ENCODE data around the gene JAK1.
"Not testable (repeated sequence)": the region's sequence is repeated elsewhere in the genome, so short reads cannot be mapped to it uniquely, and the experiment has no call there.

Gene JAK1

GRCh38 chr1:64935551-64936155 is 30.7 kb downstream of the JAK1 start:
- TF ChIP-seq, protein P1, sequence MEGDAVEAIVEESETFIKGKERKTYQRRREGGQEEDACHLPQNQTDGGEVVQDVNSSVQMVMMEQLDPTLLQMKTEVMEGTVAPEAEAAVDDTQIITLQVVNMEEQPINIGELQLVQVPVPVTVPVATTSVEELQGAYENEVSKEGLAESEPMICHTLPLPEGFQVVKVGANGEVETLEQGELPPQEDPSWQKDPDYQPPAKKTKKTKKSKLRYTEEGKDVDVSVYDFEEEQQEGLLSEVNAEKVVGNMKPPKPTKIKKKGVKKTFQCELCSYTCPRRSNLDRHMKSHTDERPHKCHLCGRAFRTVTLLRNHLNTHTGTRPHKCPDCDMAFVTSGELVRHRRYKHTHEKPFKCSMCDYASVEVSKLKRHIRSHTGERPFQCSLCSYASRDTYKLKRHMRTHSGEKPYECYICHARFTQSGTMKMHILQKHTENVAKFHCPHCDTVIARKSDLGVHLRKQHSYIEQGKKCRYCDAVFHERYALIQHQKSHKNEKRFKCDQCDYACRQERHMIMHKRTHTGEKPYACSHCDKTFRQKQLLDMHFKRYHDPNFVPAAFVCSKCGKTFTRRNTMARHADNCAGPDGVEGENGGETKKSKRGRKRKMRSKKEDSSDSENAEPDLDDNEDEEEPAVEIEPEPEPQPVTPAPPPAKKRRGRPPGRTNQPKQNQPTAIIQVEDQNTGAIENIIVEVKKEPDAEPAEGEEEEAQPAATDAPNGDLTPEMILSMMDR (IDR thresholded peaks at IDR 0.05; ENCODE audit: low read depth, low read length), result no peak
- Histone ChIP-seq H3K4me3 (ENCODE audit: low read depth, low read length) (no peak overlapping the region), H3K9me3 (ENCODE audit: severe bottlenecking) (no peaks in the 10 kb centered on the region), H3K36me3 (no peaks in the 10 kb centered on the region), H3K27me3 (ENCODE audit: insufficient read depth, low read depth, severe bottlenecking) (no peaks in the 10 kb centered on the region), H3K27ac (no peak overlapping the region)
- no peak for DNase-seq

GRCh38 chr1:64934878-64935275 is 31.5 kb downstream of the JAK1 start:
- TF ChIP-seq, protein P1 (IDR thresholded peaks at IDR 0.05; ENCODE audit: low read depth, low read length), result no peak
- no peaks in the 10 kb centered on the region for H3K27me3 ChIP-seq (ENCODE audit: insufficient read depth, low read depth, severe bottlenecking)
- no peaks in the 10 kb centered on the region for H3K36me3 ChIP-seq
- H3K27ac ChIP-seq, result no peak overlapping the region
- H3K4me3 ChIP-seq (ENCODE audit: low read depth, low read length), result no peak overlapping the region
- H3K9me3 ChIP-seq (ENCODE audit: severe bottlenecking), result no peaks in the 10 kb centered on the region
- DNase-seq, result no peak

DNA sequence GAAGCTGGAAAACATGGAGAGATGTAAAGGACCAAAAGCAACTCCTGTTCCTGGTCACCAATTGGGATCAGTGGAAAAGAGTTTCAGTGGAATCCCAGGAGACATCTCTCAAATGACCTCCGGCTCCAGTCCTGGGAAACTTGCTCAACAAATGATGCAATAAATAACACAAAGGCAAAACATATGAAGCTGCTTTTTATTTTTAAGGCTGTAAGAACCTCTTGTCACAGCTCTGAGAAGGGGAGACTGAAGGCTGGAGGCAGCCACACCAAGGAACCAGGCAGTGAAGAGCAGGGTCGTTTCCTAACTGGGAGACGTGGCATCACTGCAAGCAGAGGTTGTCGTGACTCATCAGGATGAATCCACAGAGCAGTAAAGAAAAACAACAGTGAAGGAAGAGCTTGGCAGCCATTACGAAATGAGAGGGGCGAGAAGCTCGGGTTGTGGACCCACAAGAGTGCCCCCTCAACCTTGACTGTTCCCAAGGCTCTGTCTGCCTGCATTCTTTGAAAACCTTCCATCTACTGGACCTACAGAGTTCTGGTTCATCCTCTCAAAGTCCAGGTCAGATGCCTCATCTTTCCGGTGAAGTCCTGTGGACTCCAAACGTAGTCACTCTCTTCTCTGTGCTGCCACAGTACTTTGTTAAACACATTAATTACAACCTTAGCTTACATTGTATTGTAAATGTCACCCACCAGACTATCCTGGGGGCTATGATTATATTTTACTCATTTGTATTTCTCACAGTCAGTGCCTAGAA is 32.1 kb downstream of the JAK1 start:
- no peak overlapping the region for H3K27ac ChIP-seq
- no peak for DNase-seq
- H3K36me3 ChIP-seq, result no peaks in the 10 kb centered on the region

GRCh38 chr1:64933296-64934070 is 32.9 kb downstream of the JAK1 start:
- H3K36me3 ChIP-seq, result no peaks in the 10 kb centered on the region
- H3K27me3 ChIP-seq (ENCODE audit: insufficient read depth, low read depth, severe bottlenecking), result no peaks in the 10 kb centered on the region
- TF ChIP-seq, protein P1 (IDR thresholded peaks at IDR 0.05; ENCODE audit: low read depth, low read length), result no peak
- no peak overlapping the region for H3K27ac ChIP-seq
- DNase-seq, result no peak
- H3K9me3 ChIP-seq (ENCODE audit: severe bottlenecking), result no peaks in the 10 kb centered on the region
- no peak overlapping the region for H3K4me3 ChIP-seq (ENCODE audit: low read depth, low read length)

More for the DNA sequence above, 32.1 kb downstream of the JAK1 start:
- Histone ChIP-seq H3K27me3 (ENCODE audit: insufficient read depth, low read depth, severe bottlenecking) (no peaks in the 10 kb centered on the region), H3K9me3 (ENCODE audit: severe bottlenecking) (no peaks in the 10 kb centered on the region), H3K4me3 (ENCODE audit: low read depth, low read length) (no peak overlapping the region)
- TF ChIP-seq, protein P1 (IDR thresholded peaks at IDR 0.05; ENCODE audit: low read depth, low read length), result no peak

DNA sequence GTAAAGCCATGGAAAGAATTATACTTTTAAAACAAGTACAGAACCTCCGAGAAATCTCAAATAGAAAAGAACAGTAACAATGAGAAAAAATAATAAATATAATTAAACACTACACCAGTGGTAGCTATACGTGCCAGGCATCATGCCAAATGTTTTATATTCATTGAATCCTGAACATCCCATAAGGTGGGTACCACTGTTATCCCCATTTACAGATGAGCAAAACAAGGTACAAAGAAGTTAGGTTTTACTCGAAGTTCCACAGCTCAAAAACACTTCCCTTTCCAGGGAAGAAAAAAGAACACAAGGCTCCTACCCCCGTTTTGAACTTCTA is 33.4 kb downstream of the JAK1 start:
- Histone ChIP-seq H3K9me3 (ENCODE audit: severe bottlenecking) (no peaks in the 10 kb centered on the region), H3K27ac (no peak overlapping the region), H3K4me3 (ENCODE audit: low read depth, low read length) (no peak overlapping the region), H3K36me3 (no peaks in the 10 kb centered on the region), H3K27me3 (ENCODE audit: insufficient read depth, low read depth, severe bottlenecking) (no peaks in the 10 kb centered on the region)
- DNase-seq, result no peak
- TF ChIP-seq, protein P1 (IDR thresholded peaks at IDR 0.05; ENCODE audit: low read depth, low read length), result no peak

DNA sequence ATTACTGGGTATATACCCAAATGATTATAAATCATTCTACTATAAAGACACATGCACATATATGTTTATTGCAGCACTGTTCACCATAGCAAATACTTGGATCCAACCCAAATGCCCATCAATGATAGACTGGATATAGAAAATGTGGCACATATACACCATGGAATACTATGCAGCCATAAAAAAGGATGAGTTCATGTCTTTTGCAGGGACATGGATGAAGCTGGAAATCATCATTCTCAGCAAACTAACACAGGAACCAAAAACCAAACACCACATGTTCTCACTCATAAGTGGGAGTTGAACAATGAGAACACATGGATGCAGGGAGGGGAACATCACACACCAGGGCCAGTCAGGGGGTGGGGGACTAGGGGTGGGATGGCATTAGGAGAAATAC is 35.7 kb downstream of the JAK1 start:
- not testable (repeated sequence) for H3K9me3 ChIP-seq (ENCODE audit: severe bottlenecking); H3K27ac ChIP-seq; H3K4me3 ChIP-seq (ENCODE audit: low read depth, low read length); H3K36me3 ChIP-seq; DNase-seq; H3K27me3 ChIP-seq (ENCODE audit: insufficient read depth, low read depth, severe bottlenecking)

All from WERI-Rb-1 (cell line).